Right hindlimb (tissue), 1 donor: Measurements from ENCODE around the gene CABP7.
A peak's percentile ranks its signal among the peaks of the same experiment; 100 is the strongest.

Source experiments
- DNase-seq: peaks from one replicate; pipeline ENCODE4 v3.0.0-alpha.2; 2018

The CABP7 gene

DNA sequence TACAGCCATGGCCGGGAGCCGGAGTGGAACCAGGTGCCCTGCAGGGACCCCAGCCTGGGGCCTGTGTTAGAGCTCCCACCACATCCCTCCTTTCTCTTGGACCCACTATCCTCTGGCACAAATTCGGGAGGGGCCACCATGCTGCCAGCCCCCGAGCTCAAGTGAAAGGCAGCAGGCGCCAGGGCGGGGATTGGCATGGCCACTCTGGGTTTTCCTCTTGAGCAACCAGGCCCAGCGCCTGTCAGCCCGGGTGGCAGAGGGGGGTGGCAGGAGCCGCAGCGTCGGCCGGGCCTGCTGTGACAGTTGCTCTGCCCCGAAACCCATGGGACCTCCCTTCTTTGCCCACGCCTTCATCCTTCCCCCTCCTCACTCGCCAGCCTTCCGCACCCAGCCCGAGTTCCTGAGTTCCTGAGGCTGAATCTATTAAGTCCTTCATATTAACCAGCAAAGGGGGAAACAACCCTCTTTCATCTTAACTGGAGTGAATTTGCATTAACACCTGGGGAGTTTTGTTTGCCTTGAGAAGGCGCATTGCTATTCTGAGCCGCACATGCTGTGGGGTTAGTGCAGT lies 16.8 kb upstream of the CABP7 start:
- no peak for DNase-seq

DNA sequence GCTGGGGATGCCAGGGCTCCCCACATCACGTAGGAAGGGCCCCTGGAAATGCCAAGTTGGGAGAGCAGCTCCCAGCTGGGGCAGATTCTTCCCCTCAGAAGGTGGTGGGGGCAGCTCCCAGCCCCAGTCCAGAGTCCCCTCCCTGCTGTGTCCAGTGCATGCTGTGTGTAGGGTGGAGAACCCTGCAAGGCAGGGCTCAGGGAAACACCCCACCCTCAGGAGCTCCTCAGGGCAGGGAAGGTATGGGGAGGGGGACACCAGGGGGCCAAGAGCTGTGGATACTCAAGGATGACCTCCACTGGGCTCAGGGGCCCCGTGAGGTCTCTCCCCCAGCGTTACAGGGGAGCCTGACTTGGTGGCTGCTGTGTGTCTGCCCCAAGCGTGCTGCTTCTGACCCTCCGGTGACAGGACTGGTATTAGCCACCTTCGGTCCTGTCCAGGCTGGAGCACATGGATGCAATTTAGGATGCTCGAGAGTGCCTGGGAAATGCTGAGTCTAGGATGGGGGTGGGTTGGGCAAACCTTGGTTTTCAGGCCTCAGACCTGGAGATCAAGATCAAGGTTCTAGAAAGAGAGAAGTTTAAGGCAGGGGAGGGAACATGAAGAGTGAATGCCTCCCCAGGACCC lies 16.1 kb upstream of the CABP7 start:
- DNase-seq: no peak

DNA sequence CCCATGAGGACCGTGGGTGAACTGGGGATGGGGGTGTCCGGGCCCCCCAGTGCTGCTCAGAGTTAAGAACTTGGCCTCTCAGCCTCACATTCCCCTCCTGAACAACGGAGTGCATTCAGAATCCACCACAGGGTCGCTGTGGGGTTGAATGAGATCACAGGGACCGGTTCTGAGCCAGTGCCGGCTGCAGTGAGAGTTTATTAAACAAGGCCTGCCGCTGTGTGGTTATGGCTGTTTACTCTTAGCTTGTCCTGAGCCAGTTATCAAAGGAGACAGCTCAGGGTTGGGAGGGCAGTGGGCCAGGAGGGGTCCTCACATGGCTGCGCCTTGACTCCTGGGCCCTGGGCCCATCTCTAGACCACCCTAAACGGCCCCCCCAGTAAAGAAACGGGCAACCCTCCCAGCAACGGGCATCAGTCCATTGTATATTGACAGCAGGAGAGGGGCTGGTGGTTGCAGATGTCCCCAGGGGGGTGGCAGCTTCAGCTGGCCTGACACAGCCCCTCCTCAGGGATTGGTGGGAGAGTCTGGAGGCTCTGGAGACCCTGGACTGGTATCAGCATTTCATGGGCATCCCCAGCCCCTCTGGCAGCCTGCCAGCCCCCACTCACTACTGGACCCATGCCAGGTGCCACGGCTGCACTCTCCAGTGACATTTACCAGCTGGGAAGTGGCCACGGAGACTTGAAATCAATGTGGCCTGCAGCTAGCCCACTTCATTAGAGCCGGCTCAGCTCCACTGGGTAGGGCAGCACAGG lies 15.1 kb upstream of the CABP7 start:
- peak; percentile 65 for DNase-seq

DNA sequence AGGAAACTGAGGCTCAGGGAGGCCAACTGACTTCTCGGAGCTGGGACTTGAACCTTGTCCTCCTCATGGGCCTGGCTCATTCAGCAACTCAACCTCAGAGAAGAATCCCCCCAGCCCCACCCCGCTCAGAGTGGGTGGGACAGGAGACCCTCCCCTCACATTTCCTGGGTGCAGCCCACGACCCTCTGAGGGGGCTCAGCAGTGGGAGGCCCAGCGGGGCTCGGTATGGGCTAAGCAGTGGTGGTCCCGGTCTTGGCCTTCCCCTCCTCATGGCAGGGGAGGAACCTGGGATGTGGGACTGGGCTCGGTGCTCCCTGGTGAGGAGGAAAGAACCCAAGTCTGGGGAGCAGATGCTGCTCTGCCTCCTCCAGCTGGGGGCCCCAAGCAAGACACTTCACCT lies 14.2 kb upstream of the CABP7 start:
- DNase-seq: no peak

DNA sequence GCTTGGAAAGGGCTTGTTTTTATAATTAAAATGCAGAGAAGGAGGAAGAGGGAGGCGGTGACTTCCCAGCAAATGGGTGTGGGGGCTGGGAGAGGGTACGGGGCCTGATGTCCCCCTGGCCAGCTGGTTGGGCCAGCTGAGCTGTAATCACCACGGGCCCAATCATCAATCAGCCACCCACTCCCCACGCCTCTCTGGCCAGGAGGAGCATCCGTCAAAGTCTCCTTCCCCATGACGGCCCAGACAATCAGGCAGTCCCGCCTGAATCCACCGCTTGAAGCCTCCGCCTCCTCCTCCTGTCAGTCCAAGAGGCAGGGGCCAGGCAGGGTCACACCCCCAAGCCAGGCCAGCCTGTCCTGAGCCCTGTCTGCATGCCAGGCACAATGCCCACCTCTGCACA lies 13.3 kb upstream of the CABP7 start:
- no peak for DNase-seq

DNA sequence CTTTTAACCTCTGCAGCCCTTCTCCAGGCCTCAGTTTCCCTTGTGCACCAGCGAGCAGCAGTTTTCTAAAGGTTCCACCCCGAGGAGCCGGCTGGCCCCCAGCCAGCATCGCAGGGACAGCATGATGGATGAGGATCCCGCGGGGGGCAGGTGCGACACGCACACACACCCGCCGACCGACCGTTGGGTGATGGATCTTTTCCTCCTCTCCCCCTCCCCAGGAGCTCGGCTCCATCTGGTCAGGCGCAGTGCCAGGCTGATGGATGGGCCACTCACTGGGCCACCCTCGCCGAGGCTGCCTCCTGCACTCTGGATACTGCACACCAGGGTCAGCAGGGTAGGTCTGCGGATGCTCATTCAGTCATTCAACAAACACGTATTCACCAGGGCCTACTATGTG lies 12.8 kb upstream of the CABP7 start:
- DNase-seq: no peak

DNA sequence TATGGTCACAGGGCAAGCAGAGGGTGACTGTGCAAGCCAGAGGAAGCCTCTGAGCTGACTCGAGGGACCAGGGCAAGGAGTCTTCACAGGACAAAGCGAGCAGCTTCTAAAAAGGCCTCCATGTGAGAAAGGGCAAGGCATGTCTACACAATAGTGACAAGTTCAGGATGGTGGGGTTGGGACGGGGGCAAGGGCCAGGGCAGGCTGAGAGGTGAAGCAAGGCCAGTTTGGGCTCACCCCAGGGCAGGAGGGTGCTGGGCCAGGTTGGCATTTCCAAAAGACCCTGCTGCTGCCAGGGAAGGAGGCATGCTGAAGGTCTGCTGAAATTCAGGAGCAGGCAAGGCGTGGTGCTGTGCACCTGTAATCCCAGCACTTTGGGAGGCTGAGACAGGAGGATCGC lies 12.3 kb upstream of the CABP7 start:
- no peak for DNase-seq

DNA sequence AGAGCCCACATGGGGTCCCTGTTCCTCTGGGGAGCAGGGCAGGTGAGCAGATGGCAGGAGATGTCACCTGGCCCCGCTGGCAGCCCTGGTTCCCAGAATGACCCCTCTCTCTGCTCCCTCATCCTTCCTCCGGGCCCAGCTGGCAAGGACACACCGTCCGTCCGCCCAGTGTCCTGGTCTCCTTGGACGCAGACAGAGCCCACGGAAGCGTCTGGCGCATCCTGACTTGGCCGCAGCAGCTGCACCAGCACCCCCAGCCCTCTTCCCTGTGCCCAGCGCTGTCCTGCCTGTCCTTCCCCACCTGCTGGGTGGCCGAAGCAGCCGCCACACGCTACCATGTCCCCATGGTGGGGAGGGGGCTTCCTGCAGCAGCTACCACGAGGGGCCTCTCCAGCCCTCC lies 9.6 kb upstream of the CABP7 start:
- DNase-seq: no peak

DNA sequence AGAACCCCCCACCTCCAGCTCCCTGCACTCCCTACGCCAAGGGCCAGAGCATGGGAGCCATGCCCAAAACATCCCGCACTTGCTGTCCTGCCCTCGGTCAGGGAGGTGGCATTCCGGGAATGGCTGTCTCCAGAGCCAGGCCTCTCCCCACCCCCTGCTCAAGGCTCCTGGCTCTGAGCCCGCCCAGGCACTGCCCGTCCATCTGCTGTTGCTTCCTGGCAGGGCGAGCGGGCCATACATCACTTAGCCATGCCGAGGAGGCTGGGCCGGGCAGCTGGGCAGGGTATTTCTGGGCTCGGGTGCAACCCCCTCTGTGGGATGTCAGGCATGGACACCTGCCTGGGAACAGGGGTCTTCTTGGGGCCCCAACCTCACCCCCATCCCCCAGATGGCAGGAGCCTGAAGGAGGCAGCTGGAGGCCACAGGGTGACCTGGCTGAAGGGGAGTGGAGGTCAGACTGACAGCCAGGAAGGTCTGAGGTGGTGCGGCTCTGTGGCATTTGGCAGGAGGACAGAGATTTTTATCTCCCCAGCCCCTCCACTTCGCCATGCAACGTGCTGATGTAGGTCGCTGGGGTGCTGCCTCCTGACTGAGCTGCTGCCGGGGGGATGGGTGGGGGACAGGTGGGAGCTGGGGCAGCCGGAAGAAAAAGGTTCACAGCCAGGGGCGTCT lies 8.7 kb upstream of the CABP7 start:
- DNase-seq: peak; percentile 79

DNA sequence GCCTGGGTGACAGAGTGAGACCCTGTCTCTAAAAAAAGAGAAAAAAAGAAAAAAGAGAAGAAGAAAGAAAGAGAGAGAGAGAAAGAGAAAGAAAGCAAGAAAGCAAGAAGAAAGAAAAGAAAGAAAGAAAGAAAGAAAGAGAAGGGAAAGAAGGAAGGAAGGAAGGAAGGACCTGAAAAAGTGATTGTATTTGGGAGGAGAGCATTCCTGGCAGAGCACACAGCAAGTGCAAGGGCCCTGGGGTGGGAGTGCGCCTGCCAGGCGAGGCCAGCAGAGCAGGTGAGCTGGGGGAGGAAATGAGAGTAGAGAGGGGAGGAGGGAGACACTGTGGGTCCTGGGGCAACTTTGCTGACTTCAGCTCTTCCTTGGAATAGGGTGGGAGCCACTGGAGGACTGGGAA lies 7.7 kb upstream of the CABP7 start:
- no peak for DNase-seq

DNA sequence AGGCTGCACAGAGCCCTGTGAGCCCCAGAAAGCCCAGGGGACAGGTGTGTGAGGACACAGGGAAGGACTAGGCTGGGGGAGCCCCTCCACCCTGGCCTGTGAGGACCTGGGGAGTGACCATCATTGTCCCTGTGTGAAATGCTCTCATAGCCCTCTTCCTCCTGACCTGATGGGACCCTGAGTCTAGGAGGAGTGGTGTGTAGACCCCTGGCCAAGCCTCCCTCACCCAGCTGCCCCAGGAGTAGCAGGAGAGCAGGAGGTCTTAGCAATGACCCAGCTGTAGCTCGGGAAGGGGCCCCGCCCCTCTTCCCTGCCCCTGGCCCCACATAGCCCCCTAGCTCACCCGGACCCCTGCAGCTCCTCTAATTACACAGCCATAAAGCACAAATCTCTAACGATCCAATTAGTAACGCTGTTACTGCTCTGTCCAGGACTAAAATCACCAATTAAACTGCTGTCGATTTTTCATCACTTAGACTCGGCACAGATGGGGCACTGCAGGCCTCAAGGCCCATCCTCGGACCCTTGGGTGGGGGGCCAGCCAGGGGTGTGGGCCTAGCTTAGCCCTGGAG lies 6.6 kb upstream of the CABP7 start:
- DNase-seq: no peak

DNA sequence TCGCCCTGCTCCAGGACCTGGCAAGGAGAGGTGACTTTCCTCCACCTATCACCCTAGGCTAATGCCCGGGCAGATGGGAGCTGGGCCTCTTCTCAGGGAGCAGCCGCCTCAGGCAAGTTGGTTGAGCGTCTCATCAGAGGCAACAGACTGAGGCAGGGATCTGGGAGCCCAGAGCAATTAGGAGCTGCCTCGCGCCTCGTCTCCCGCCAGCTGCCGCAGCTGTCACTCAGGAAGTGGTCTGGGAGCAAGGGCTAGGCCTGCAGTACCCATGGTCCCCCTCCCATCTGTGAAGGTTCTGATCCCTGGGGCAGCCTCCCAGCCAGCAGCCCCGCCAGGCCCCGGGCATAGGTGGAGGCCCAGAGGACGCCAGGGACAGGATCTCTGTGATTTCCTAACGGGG lies 4.6 kb upstream of the CABP7 start:
- DNase-seq: no peak

DNA sequence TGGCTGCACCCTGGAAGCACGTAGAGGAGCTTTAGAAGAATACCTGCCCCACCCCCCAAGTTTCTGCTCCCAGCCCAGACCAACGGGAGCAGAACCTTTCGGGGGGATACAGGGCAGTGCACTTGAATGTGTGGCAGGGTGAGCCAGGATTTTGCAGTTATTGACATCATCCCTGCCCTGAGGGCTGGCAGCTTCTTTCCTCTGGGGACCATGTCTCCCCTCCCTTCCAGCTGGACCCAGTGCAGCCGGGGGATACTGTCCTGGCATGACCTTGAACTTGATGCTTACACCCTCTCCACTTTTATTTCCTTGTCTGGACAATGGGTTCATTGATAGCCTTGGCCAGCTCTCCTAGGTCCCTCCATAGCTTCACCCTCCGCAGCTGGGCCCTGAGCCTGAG lies 4.1 kb upstream of the CABP7 start:
- no peak for DNase-seq

DNA sequence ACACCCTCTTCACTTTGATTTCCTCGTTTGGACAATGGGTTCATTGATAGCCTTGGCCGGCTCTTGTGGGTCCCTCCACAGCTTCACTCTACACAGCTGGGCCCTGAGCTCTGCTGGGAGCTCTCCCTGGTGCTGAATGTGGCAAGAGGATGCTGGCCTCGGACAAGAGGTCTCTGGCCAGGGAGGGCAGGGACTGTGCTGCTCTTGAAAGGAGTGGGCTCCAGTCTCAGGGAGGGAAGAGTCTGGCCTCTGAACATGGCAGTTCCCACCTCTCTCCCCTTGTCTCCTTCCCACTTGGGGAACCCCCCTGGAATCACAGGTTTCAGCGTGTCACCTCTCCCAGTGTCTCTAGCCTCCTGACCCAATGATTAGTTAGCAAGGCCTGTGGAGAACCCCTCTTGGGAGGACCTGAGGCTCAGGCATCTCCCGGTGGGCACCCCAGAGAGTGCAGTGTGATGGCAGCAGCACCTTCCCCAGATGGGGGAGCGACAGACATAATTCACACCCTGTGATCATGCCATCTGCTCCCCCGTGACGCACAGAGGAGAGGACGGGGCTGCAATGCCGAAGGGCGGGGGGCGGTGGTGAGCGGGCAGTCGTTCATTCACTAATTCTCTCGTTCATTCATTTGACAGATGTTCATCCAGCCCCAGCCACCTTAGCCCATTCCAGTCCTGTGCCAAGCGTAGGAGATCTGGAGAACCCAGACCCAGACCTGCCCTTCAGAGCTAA lies 2.8 kb upstream of the CABP7 start:
- peak; percentile 86 for DNase-seq

DNA sequence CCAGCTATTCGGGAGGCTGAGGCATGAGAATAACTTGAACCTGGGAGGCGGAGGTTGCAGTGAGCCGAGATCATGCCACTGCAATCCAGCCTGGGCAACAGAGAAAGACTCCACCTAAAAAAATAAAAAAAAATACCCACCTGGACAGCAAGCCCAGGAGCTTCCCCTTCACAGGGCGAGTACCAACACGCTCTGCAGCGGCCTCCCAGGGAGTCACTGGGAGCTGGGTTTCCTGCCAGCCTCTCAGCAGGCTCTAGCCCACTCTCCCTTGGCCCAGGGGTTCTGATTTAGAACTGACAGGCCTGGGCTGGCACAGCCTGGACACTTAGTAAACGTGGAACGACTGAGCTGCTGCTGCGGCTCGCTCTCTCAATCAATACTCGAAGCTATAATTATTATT lies 2.0 kb upstream of the CABP7 start:
- DNase-seq: no peak

DNA sequence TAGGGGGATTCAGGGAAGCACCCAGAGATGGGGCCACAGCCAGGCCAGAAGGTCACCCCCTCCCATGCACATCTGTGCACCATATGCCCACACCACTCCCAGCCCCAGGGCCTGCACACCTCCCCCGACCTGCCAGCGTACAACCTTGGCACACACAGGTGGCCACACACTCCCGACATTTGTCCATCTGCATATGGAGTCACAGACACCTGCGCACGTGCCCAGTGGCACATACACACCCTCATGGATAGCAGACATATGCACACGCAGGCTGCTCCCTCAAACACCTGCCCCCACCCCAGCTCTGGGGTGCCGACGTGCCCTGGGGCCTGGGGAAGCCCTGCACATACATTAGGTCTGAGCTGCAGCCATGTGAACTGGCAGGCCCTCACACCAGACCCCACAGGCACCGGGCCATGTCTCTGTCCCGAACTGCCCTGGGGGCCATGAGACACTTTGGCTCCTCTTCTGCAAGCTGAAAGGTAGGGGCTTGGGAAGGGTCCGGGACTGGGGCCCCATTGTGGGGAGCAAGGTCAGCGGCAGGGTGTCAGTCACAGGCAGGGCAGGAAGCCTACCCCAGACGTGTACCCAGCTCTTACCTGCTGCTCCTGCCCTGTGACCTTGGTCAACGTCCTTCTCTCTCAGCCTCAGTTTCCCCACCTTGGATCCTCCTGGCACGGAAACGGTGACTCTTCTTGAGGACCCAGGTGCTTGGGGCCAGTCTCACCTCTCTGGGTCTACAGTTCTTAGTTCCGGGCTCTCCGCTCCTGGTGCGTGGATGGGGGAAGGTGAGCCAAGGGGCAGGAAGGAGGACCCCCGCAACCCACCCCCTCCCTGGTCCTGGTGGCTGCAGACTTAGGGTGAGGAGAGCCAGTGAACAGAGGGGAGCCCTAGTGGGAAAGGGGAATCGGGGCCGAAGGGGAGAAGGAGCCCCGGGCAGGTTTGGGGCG lies 579 bp upstream of the CABP7 start:
- no peak for DNase-seq

DNA sequence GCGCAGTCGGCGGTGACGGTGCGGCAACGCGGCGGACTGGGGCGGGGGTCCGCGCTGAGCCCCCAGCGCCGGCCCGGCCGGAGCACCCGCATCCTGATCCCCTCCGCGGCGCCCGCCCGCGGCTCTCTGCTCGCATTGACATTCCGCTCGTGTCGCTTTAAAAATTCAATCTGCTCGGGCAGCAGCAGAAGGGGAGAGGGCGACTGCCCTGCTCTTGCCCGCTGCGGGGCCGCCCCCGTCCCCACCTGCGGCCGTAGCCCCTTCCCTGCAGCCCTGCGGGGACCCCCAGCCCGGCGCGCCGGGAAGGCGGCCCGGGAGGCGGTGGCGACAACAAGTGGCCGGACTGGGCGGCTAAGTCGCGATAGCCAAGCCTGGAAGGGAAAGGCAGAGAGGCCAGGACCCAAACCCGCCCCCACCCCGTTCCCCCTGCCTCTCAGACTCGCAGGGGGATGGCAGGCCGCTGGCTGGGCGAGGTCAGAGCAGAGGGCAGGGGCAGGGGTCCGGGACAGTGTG lies 1.1 kb downstream of the CABP7 start:
- no peak for DNase-seq

DNA sequence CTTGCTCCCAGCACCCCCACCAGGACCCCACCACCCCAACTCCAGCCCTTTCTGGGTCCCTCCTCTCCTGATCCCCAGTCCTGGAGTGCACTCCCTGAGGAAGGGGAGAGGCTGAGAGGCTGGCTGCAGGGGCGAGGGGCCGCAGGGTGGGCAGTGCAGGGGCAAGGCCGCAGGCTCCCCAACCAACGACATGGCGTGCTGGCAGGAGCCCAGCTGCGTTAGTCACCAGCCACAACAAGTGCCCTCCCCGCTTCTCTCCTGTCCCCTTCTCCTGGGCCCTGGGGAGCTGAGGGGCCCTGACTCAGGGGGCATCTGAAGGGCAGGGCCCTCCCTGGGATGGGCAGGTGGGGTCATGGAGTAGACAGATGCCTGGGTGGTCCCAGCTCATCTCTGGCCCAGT lies 2.3 kb downstream of the CABP7 start:
- no peak for DNase-seq

DNA sequence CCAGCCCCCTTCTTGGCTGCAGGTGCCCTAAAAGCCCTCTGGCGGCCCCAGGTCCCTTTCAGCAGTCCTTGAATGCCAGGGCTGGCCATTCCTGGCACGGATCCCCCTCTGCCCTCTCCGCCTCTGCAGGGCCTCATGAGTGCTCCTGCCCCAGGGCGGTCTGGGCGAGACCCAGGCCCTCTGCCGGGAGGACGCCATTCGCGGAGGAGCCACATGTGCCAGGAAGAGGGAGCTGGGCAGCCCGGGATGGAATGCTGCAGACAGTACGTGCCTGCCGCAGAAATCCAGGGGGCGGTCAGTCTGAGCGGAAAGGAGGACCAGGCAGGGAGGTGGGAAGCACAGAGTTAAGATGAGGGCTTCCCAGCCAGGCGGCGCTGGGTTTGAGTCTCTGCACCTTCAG lies 2.8 kb downstream of the CABP7 start:
- DNase-seq: no peak

DNA sequence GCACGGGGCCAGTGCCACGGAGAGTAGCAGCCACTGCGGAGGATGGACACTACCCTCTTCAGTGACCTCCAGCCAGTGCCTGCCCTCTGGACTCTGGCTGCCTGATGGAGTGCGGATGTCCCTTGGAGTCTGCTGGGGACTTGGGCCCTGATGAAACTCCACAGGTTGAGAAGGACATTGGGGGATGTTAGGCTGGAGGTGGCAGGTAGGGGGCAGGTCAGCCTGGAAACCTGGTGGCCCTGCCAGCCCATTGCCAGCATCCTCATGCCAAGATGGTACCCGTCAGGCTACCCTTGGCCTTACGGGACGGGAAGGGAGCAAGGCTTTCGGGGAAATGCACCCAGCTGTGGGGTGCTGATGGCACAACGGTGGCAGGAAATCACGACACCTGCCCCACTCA lies 4.0 kb downstream of the CABP7 start:
- no peak for DNase-seq

DNA sequence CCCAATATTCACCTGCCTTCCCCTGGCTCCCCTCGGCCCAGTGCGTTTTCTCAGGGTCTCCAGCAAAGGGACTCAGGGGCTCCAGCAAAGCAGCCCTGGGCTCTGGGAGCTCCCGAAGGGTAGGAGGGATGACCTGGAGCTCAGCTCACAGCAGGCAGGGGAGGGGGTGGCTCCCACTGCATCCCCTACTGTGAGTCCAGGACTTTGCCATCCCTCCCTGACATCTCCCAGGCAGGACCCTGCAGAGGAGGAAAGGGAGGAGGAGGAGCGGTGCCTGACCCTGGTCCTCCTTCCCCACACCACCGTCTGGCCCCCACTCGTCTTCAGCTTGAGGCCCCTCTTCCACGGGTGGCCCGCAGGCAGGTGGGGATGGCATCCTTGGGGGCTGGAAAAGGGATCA lies 5.0 kb downstream of the CABP7 start:
- no peak for DNase-seq

DNA sequence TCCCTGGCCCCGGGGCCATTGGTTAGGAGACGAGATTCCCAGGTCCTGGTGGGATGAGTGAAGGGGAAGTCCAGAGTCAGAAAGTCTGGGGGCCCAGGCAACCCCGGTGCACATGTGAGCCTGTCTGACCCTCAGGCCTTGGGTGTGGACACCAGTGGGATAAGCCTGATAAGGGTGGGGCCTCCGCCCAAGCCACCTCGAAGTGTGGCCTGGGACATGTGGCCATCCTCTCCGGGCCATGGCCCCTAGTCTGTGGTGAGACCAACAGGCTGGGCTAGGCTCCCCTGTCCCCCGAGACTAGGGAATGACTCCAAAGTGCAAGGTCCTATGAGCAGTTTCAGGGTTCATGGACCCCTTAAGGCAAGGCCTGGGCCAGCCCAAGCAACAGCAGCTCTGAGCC lies 6.3 kb downstream of the CABP7 start:
- DNase-seq: no peak
